A549 (cell line): ENCODE data around the gene SEMA4D. TPM values are rescaled to one million over a fixed set of nuclear protein-coding genes. Genes with fewer than 3 reads are reported as not detected.

Experiments
- ATAC-seq, 2 experiments: fragments of 200-7000 bp in 1 of 2; fragments of >200 bp in 1 of 2; cut with Nextera tagmentation in 1 of 2; cut with Tn5 transposase in 1 of 2; 3 replicates each; pipeline versions ENCODE4 v1.8.0 to v1.9.1; 2018 to 2020; ENCODE audit warnings: mild to moderate bottlenecking in 1 of 2, moderate library complexity in 1 of 2
- CTCF ChIA-PET: fragments of 300-600 bp; sonication (Branson Sonifier 250); formaldehyde crosslinking; extraction: SDS; loops from one replicate; lab custom pipeline; 2021; ENCODE audit warnings: antibody characterized with exemption, inconsistent platforms; lab: Yijun Ruan, JAX
- POLR2A ChIA-PET: fragments of 350-600 bp; formaldehyde crosslinking; extraction: SDS; loops from one replicate; lab custom pipeline; 2021; ENCODE audit warnings: antibody characterized with exemption, inconsistent platforms; lab: Yijun Ruan, JAX
- DNase-seq, 2 experiments: peaks; one replicate each; pipeline versions ENCODE4 v3.0.0 to v3.0.0-alpha.2; 2011 to 2016; ENCODE audit warnings: low read depth in 1 of 2, low spot score in 1 of 2
- FAIRE-seq: peaks from 2 replicates; lab custom pipeline; 2011; peaks lifted over from hg19 to GRCh38; lab: Jason Lieb, UNC
- H3K27ac ChIP-seq, 2 experiments: fragments of >200 bp; sonication (Bioruptor Twin); formaldehyde crosslinking; 3 replicates each; pipeline ENCODE4 v1.5.1; 2016 to 2017
- H3K4me1 ChIP-seq: fragments of >200 bp; sonication (Bioruptor Twin); formaldehyde crosslinking; 3 replicates; pipeline ENCODE4 v1.6.1; 2016
- H3K4me2 ChIP-seq: fragments of >200 bp; sonication (Bioruptor Twin); formaldehyde crosslinking; 3 replicates; pipeline ENCODE4 v1.6.1; 2016
- H3K4me3 ChIP-seq: fragments of >200 bp; sonication (Bioruptor Twin); formaldehyde crosslinking; 3 replicates; pipeline ENCODE4 v1.5.1; 2016
- H3K9me3 ChIP-seq: fragments of >200 bp; sonication (Bioruptor Twin); formaldehyde crosslinking; 3 replicates; pipeline ENCODE4 v1.6.1; 2016
- CBX8 ChIP-seq: fragments of 200-600 bp; sonication (generic); IDR thresholded peaks from 2 replicates; pipeline ENCODE4 v1.6.1; 2016
- CEBPB ChIP-seq, 2 experiments: fragments of >200 bp in 1 of 2; sonication (Bioruptor Twin) in 1 of 2; formaldehyde crosslinking in 1 of 2; IDR thresholded peaks; 2 replicates each; pipeline ENCODE4 v1.6.1; 2012 to 2016
- CHD4 ChIP-seq: fragments of 200-600 bp; sonication (generic); IDR thresholded peaks from 2 replicates; pipeline ENCODE4 v1.6.1; 2016; ENCODE audit warnings: antibody characterized with exemption, mild to moderate bottlenecking, borderline replicate concordance
- EHMT2 ChIP-seq: fragments of 200-600 bp; sonication (generic); IDR thresholded peaks from 2 replicates; pipeline ENCODE4 v1.6.1; 2016; ENCODE audit warnings: antibody characterized with exemption, low read depth, mild to moderate bottlenecking, moderate library complexity
- GATA3 ChIP-seq: IDR thresholded peaks from 2 replicates; pipeline ENCODE4 v1.6.1; 2012; ENCODE audit warnings: borderline replicate concordance
- HOXB13 ChIP-seq: fragments of 250-450 bp; sonication (Bioruptor Pico); IDR thresholded peaks from 2 replicates; pipeline ENCODE4 v1.5.0; 2020; ENCODE audit warnings: low read depth, mild to moderate bottlenecking, moderate library complexity
- JUN ChIP-seq, 2 experiments: fragments of >200 bp; sonication (Bioruptor Twin); formaldehyde crosslinking; IDR thresholded peaks; 2 replicates in 1 of 2; 3 replicates in 1 of 2; pipeline ENCODE4 v1.6.1; 2016 to 2017
- JUNB ChIP-seq: fragments of >200 bp; sonication (Bioruptor Twin); formaldehyde crosslinking; IDR thresholded peaks from 2 replicates; pipeline ENCODE4 v1.6.1; 2016
- MAFK ChIP-seq: fragments of 450-650 bp; IDR thresholded peaks from 2 replicates; pipeline ENCODE4 v1.6.1; 2014; ENCODE audit not compliant: partially characterized antibody
- MYC ChIP-seq: IDR thresholded peaks from 2 replicates; pipeline ENCODE4 v1.6.1; 2012; ENCODE audit warnings: mild to moderate bottlenecking, inconsistent platforms, low read length, improper control_type of control experiment, borderline replicate concordance
- NPAS2 ChIP-seq: fragments of 250-450 bp; sonication (Bioruptor Pico); IDR thresholded peaks from 2 replicates; pipeline ENCODE4 v1.8.0; 2022; ENCODE audit warnings: mild to moderate bottlenecking, moderate library complexity, borderline replicate concordance
- NR3C1 ChIP-seq: fragments of >200 bp; sonication (Bioruptor Twin); formaldehyde crosslinking; IDR thresholded peaks from 3 replicates; pipeline ENCODE4 v1.6.1; 2017
- PHF8 ChIP-seq: fragments of 200-600 bp; sonication (generic); IDR thresholded peaks from 2 replicates; pipeline ENCODE4 v1.6.1; 2016; ENCODE audit warnings: low read depth, mild to moderate bottlenecking, antibody characterized with exemption, moderate library complexity, borderline replicate concordance
- POLR2A ChIP-seq: IDR thresholded peaks from 2 replicates; pipeline ENCODE4 v1.6.1; 2012; ENCODE audit warnings: mild to moderate bottlenecking, low read length
- POLR2AphosphoS2 ChIP-seq: conservative IDR thresholded peaks from 2 replicates; pipeline ENCODE4 v1.6.1; 2012; ENCODE audit warnings: low read length, improper control_type of control experiment, inconsistent platforms
- RFX5 ChIP-seq: fragments of 450-650 bp; IDR thresholded peaks from 2 replicates; pipeline ENCODE4 v1.7.1; 2014; ENCODE audit warnings: antibody characterized with exemption, mild to moderate bottlenecking, moderate library complexity
- TP53 ChIP-seq: fragments of 250-450 bp; sonication (Bioruptor Pico); IDR thresholded peaks from 2 replicates; pipeline ENCODE4 v1.5.0; 2021; ENCODE audit warnings: mild to moderate bottlenecking, moderate library complexity
- ZSCAN20 ChIP-seq: fragments of 250-450 bp; sonication (Bioruptor Pico); IDR thresholded peaks from 2 replicates; pipeline ENCODE4 v1.8.0; 2022; ENCODE audit warnings: mild to moderate bottlenecking, moderate library complexity
- WGBS: methylation state at CpG from one replicate; pipeline ENCODE4 v1.1.6; 2017; ENCODE audit errors: missing lambda C conversion rate; 5-methylcytosine and 5-hydroxymethylcytosine counted together
- polyA plus RNA-seq, 4 experiments: library from polyadenylated mRNA; depleted of rRNA in 3 of 4; stranded (reverse); fragments of >200 nt; fragmentation: RNase III in 1 of 4; extraction: RNeasy Plus Mini Kit Qiagen cat#74134 plus additional on column Dnase treatment in 1 of 4; gene quantifications; 2 replicates in 3 of 4; 3 replicates in 1 of 4; pipeline ENCODE4 v1.2.3, GENCODE V29; 2011 to 2017
- TF ChIP-seq, protein P1 (sequence below): IDR thresholded peaks from 2 replicates; pipeline ENCODE4 v1.6.1; 2012; ENCODE audit warnings: low read depth, borderline replicate concordance
- TF ChIP-seq, protein P2 (sequence below): fragments of 250-450 bp; sonication (Bioruptor Pico); IDR thresholded peaks from 2 replicates; pipeline ENCODE4 v1.5.0; 2021; ENCODE audit warnings: mild to moderate bottlenecking, moderate library complexity, borderline replicate concordance
- TF ChIP-seq, protein P3 (sequence below): fragments of 450-650 bp; IDR thresholded peaks from 2 replicates; pipeline ENCODE4 v1.6.1; 2014; ENCODE audit warnings: antibody characterized with exemption
- TF ChIP-seq, protein P4 (sequence below): fragments of 200-600 bp; sonication (generic); IDR thresholded peaks from 2 replicates; pipeline ENCODE4 v1.6.1; 2016; ENCODE audit warnings: antibody characterized with exemption, mild to moderate bottlenecking, moderate library complexity

SEMA4D gene
- polyA plus RNA-seq, 2 of the 4 experiments (the other 2 are of a cell fraction), result 5.3 to 7.2 TPM

DNA sequence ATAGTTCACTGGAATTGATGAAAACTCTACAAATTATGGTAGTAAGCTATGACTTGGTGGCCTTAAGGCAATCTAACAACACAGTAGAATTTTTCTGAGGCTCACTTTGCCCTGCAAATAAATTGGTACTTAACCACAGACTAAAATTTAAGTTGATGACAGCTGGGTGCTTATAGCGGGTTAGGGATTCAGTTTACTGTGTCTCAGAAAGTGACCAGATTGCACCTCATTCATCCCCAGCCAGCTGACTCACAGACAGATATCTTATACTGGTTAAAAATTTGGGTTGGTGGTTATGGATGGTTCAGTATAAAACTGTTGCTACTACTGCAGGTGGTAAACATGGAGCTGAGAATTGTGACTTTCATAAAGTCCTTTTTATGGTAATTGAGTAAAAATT lies 184.1 kb downstream of the SEMA4D start:
- peak overlapping the region; percentile 96 for H3K4me2 ChIP-seq
- H3K4me3 ChIP-seq, result peak overlapping the region; percentile 98
- no peak for ATAC-seq
- H3K27ac ChIP-seq, result peak overlapping the region; percentile 63 to 95; a peak in 5 of 6 replicates
- FAIRE-seq, result no peak
- CTCF ChIA-PET, result no interaction called here
- POLR2A ChIA-PET, result no interaction called here
- 17% methylated on average over 1 of the region's 1 CpG for WGBS
- DNase-seq, result no peak
- no peaks in the 10 kb centered on the region for H3K9me3 ChIP-seq
- TF ChIP-seq, protein P1, sequence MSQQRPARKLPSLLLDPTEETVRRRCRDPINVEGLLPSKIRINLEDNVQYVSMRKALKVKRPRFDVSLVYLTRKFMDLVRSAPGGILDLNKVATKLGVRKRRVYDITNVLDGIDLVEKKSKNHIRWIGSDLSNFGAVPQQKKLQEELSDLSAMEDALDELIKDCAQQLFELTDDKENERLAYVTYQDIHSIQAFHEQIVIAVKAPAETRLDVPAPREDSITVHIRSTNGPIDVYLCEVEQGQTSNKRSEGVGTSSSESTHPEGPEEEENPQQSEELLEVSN, result no peak
- TF ChIP-seq, protein P2, sequence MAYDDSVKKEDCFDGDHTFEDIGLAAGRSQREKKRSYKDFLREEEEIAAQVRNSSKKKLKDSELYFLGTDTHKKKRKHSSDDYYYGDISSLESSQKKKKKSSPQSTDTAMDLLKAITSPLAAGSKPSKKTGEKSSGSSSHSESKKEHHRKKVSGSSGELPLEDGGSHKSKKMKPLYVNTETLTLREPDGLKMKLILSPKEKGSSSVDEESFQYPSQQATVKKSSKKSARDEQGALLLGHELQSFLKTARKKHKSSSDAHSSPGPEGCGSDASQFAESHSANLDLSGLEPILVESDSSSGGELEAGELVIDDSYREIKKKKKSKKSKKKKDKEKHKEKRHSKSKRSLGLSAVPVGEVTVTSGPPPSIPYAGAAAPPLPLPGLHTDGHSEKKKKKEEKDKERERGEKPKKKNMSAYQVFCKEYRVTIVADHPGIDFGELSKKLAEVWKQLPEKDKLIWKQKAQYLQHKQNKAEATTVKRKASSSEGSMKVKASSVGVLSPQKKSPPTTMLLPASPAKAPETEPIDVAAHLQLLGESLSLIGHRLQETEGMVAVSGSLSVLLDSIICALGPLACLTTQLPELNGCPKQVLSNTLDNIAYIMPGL, result 0 out of 2 replicates have a peak, but pooled peaks have one; percentile 10
- TF ChIP-seq TP53 (CRISPR knock-in tag) (peak; percentile 45; the same call in 1 of the 2 replicates), JUN (IDR thresholded peaks at IDR 0.05) (no peak), JUNB (no peak), GATA3 (no peak), CBX8 (no peak)
- peaks cover 50% of the 10 kb centered on the region for H3K4me1 ChIP-seq

DNA sequence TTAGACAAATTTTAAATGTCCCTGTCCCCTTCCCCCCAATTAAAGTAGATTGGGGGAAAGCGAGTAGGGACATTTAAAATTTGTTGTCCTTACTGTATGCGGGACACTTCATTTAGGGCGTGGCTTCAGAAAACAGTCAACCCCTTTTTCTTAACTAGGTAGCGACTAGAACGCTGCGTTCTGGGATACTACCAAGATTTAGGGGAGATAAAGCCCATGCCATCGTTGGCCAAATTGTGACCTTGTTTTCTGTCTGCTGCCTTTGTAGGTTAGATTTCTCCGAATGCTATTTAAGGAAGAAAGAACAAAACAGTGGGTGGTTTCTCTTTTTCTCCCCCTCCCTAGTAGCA lies 185.7 kb downstream of the SEMA4D start:
- H3K4me1 ChIP-seq, result peaks cover 44% of the 10 kb centered on the region
- peak overlapping the region; percentile 95 to 97 for H3K27ac ChIP-seq
- FAIRE-seq (no peak), DNase-seq (peak in 1 of 2 experiments; percentile 32), ATAC-seq (no peak)
- TF ChIP-seq JUN (IDR thresholded peaks at IDR 0.05), result no peak
- no peak for TF ChIP-seq EHMT2
- no peak for TF ChIP-seq CBX8
- TF ChIP-seq POLR2AphosphoS2, result 0 out of 2 replicates have a peak, but pooled peaks have one; percentile 35
- TF ChIP-seq, protein P3, sequence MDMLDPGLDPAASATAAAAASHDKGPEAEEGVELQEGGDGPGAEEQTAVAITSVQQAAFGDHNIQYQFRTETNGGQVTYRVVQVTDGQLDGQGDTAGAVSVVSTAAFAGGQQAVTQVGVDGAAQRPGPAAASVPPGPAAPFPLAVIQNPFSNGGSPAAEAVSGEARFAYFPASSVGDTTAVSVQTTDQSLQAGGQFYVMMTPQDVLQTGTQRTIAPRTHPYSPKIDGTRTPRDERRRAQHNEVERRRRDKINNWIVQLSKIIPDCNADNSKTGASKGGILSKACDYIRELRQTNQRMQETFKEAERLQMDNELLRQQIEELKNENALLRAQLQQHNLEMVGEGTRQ, result no peak
- ChIA-PET POLR2A (no interaction called here), CTCF (interaction anchor here (1.2 kb wide), 1 partner anchor 237 kb away, joined by 3 read pairs; no protein-coding TSS in a partner anchor)
- 2% methylated on average over 8 of the region's 8 CpGs for WGBS
- H3K9me3 ChIP-seq, result no peaks in the 10 kb centered on the region
- peak overlapping the region; percentile 98 for H3K4me3 ChIP-seq
- H3K4me2 ChIP-seq, result peak overlapping the region; percentile 96

DNA sequence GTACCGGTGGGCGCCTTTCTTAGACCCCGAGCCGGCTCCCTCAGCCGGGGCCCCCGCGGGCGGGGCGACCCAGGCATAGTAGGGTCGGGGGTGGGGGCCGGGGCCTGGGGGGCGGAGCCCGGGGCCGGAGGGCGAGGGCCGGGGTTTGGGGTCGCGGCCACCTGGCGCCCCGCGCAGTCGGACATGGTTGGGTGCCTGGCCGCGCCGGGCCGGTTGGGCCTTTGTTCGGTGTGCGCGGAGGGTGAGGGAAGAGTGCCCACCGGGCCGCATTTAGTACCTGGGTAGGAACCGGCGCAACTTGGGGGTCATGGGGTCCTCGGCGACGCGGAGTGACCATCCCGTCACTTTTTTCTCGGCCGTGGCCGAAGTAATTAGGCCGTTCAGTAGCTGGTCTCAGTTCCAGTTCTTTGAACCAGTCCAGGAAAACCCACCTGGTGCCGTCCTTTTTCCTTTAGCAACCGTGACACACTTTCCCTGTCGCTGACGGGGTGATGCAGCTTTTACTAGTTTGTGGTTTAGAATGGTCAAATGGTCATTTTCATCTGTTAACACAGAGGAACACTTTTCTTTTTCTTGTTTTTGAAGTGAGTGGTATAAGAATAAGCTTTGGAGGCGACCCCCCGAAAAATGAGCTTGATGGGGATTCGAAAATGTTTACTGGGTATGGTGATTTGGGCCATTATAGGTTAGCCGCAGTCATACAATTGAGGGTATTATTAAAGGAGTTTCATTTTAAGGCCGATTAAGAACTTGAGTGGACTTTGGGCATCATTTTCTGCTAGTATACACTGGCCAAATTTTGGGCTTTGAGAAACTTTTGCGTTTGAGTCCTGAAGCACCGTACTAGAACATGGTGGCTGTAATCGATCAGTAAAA lies 186.3 kb downstream of the SEMA4D start:
- ChIA-PET CTCF (interaction anchor here (1.2 kb wide), 1 partner anchor 237 kb away, joined by 3 read pairs; no protein-coding TSS in a partner anchor), POLR2A (no interaction called here)
- H3K27ac ChIP-seq, result peak overlapping the region; percentile 95 to 97
- FAIRE-seq, result no peak
- 1% methylated on average over 27 of the region's 54 CpGs for WGBS
- H3K4me3 ChIP-seq, result peak overlapping the region; percentile 98
- no peak for DNase-seq
- peak overlapping the region; percentile 96 for H3K4me2 ChIP-seq
- no peaks in the 10 kb centered on the region for H3K9me3 ChIP-seq
- peak; percentile 26 to 44 for ATAC-seq
- peaks cover 38% of the 10 kb centered on the region for H3K4me1 ChIP-seq
- TF ChIP-seq CEBPB (IDR thresholded peaks at IDR 0.05) (no peak), NPAS2 (CRISPR knock-in tag) (no peak), POLR2A (no peak), CHD4 (no peak), TP53 (CRISPR knock-in tag) (0 out of 2 replicates have a peak, but pooled peaks have one; percentile 65), MAFK (no peak), HOXB13 (CRISPR knock-in tag) (no peak), PHF8 (peak; percentile 37; the same call in 1 of the 2 replicates), ZSCAN20 (CRISPR knock-in tag) (no peak), MYC (no peak), RFX5 (no peak), NR3C1 (no peak)
- TF ChIP-seq, protein P4, sequence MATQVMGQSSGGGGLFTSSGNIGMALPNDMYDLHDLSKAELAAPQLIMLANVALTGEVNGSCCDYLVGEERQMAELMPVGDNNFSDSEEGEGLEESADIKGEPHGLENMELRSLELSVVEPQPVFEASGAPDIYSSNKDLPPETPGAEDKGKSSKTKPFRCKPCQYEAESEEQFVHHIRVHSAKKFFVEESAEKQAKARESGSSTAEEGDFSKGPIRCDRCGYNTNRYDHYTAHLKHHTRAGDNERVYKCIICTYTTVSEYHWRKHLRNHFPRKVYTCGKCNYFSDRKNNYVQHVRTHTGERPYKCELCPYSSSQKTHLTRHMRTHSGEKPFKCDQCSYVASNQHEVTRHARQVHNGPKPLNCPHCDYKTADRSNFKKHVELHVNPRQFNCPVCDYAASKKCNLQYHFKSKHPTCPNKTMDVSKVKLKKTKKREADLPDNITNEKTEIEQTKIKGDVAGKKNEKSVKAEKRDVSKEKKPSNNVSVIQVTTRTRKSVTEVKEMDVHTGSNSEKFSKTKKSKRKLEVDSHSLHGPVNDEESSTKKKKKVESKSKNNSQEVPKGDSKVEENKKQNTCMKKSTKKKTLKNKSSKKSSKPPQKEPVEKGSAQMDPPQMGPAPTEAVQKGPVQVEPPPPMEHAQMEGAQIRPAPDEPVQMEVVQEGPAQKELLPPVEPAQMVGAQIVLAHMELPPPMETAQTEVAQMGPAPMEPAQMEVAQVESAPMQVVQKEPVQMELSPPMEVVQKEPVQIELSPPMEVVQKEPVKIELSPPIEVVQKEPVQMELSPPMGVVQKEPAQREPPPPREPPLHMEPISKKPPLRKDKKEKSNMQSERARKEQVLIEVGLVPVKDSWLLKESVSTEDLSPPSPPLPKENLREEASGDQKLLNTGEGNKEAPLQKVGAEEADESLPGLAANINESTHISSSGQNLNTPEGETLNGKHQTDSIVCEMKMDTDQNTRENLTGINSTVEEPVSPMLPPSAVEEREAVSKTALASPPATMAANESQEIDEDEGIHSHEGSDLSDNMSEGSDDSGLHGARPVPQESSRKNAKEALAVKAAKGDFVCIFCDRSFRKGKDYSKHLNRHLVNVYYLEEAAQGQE, result no peak
- TF ChIP-seq, protein P3, result no peak
